GM19025 (cell line): ENCODE measurements around the gene PRRG3.

Experiments
- ATAC-seq: cut with Tn5 transposase; IDR thresholded peaks from one replicate; pipeline ENCODE4 v1.9.1; 2021; ENCODE audit warnings: mild to moderate bottlenecking, low read depth, moderate library complexity; ENCODE audit not compliant: unreplicated experiment

Gene PRRG3

DNA sequence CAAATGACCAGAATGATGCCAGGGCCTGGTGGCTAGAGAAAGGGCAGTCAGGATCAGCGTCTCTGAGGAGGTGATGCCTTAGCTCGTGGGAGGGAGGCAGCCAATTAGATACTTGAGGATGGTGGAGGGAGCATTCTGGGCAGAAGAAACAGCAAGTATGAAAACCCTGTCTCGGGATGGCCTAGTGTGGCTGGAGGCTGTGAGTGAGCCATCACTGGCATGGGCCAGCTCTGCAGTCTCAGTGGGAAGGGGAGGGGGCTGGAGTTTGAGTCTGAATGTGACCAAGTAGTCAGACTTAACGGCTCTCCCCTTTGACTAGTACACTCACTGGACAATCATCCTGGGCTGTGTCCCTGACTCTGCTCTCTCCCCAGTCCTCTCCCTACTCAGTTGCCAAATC, 46.3 kb downstream of the PRRG3 start:
- no peak for ATAC-seq

DNA sequence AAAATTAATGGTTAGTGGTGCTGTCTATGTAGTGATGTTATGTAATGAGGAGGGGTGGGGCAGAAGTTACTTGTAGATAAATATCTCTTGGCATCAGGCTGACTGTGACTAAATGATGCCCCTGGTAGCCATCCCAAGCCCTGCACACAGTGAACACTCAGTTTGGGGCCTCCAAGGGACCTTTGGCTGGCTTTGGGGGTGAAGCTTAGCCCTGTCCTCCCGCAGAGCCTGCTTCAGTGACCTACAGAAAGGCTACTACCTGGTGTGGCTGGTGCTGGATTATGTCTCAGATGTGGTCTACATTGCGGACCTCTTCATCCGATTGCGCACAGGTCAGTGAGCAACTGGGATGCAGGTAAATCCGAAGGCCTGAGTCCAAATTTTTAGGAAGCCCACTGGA, 47.1 kb downstream of the PRRG3 start:
- no peak for ATAC-seq

DNA sequence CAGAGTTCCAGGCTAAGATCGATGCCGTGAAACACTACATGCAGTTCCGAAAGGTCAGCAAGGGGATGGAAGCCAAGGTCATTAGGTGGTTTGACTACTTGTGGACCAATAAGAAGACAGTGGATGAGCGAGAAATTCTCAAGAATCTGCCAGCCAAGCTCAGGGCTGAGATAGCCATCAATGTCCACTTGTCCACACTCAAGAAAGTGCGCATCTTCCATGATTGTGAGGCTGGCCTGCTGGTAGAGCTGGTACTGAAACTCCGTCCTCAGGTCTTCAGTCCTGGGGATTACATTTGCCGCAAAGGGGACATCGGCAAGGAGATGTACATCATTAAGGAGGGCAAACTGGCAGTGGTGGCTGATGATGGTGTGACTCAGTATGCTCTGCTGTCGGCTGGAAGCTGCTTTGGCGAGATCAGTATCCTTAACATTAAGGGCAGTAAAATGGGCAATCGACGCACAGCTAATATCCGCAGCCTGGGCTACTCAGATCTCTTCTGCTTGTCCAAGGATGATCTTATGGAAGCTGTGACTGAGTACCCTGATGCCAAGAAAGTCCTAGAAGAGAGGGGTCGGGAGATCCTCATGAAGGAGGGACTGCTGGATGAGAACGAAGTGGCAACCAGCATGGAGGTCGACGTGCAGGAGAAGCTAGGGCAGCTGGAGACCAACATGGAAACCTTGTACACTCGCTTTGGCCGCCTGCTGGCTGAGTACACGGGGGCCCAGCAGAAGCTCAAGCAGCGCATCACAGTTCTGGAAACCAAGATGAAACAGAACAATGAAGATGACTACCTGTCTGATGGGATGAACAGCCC, 48.6 kb downstream of the PRRG3 start:
- no peak for ATAC-seq

DNA sequence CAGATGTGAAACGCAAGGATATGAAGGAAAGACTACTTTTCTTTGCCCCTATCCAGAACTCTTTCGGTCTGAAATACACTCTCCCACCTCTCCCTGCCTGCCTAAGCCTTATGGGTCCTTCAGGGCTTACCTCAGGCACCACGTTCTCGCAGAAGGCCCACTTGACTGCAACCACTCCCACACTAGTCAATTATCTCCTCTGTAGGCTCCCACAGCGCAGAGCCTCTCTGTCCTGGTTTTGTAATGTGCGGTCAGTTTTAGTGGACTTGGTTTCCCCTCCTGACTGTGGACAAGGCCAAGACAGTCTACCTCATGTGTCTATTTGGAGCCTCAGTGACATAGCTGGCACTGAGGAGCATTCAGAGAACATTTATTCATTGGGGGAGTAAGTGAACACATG, 50.4 kb downstream of the PRRG3 start:
- ATAC-seq = no peak

DNA sequence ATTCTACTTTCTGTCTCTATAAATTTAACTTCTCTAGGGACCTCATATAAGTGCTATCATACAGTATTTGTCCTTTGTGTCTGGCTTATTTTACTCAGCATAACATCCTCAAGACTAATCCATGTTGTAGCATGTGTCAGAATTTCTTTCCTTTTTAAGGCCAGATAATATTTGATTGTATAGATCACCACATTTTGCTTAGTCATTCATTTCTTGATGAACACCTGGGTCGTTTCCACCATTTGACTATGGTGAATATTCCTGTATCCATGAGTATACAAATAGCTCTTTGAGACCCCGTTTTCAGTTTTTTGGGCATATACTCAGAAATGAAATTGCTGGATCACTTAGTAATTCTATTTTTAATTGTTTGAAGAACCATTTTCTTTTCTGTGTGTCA, 51.2 kb downstream of the PRRG3 start:
- ATAC-seq = no peak

DNA sequence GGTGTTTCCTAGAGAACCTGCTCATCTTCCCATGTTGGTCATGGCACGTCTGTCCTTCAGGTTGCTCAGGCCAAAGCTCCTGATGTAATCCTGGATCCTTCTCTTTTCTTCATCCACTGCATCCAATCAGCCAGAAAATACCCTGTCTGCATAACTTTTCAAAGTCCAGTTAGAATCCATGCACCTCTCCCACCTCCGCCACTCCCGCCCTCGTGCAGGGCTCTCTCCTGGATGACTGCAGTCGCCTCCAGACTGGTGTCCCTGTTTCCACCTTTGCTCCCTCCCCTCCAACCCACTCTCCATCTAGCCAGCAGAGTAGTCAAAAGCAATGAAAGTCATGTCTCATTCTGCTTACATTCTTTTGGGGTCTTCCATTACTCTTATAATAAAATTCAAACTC, 55.3 kb downstream of the PRRG3 start:
- no peak for ATAC-seq

DNA sequence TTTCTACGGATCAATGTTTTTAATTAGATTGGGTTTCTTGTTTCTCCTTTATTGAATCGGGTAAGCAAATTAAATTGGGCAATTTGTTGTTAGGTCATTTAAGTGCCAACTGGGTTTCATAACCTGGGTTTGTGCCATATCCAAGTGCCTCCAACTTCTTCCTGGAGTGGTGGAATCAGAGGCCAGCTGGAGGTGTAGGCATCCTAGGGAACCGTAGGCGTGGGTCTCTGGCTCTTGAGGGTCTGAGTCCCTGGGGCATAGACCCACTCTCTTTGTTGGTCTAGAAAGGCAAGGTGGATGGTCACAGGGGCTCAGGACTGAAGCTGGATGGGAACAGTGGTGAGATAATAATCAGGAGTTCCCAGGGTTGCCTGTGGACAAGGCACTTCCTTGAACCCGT, 57.6 kb downstream of the PRRG3 start:
- ATAC-seq = no peak

DNA sequence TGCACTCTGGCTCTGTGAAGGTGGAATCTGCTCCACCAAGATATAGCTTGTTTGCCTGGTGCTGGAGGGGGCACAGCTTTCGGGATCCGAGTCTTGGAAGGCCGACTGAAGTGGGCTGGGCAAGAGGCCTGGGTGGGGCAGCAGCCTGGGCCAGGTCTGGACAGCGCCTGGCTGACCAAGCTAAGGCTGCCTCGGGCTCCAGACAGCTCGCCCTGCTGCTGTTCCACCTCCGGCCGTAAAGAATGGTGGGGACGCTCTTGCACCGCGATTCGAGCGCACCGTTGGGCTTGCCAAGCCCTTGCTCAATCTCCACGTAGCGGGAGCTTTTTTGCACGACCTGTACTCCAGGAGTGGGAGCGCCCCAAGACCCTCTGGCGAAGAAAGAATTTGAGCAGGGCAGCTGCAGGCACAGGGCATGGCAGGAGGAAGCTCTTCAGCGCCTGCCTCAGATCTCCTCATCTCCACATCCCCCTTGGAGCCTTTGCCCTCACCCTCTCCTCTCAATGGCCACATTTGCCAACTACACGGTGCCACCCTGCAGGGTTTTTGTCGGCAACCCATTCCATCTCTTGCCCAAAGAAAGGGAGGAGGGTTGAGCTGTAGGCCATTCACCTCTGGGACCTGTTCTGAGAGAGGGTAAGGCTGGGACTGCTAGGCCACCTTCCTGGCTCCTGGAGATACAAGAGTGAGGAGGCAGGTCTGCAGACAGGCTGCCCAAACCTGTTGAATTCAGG, 58.2 kb downstream of the PRRG3 start:
- no peak for ATAC-seq

DNA sequence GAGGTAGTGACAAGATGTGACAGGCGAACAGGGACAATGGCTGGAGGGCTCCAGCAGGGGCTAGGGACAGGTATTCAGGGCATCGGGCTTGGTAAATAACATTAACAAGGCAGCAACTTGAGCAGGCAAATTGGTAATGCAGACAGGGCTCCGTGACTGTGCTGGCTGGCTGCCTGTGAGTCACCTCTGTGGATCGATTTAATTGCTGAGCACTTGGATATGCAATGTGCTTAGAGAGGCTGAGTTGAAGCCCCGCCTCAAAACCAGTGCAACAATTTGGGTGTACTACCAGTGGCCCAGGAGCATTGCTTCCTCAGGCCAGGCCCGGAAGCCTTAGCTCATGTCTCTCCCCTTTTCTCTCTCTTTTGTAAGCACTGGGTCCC, 58.8 kb downstream of the PRRG3 start:
- ATAC-seq = no peak

DNA sequence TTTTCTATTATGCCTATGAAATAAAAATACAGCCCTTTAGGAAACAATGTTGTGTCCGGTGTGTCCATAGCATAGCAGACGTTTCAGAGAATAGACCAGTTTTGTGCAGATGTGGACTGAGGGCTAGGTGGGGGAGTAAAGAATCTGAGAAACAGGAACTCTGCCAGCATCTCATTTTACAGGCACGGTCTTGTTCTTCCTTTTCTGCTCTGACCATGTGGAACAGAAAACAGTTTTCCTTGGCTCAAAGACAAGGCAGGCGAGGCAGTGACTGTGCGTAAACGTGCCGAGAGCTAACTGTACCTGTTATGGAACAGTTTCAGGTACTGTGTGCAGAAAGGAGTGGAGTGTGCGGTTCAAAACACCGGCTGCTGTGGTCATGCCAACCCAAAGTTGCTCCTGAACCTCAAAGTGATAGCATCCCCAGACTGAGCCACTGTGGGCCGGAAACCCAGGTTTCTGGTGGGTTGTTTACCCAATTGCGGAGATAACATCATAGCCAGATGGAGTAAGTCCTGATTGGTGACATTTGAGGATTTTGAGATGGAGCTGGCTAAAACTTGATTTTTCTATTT, 59.5 kb downstream of the PRRG3 start:
- no peak for ATAC-seq
